Bronchus fibroblast of lung (primary cell): ENCODE results near the gene DLX5. TPM values are rescaled to one million over a fixed set of nuclear protein-coding genes. Genes with fewer than 3 reads are reported as not detected.

ENCODE experiments used
- total RNA-seq: library from RNA; depleted of rRNA; stranded (reverse); fragments of >200 nt; gene quantifications from 2 replicates; pipeline ENCODE4 v1.2.3, GENCODE V29; 2015

The DLX5 gene
- not detected in 2 replicates for total RNA-seq

GRCh38 chr7:97024209-97025129 is at the start of gene DLX5:
DLX5 (minus strand) TSS chr7:97024831; CDS start chr7:97024623, 208 bp downstream.

GRCh38 chr7:97005183-97006054 is 19.2 kb downstream of the DLX5 start, which contains the start of gene DLX6:
DLX6 (plus strand) TSS chr7:97005553; CDS start chr7:97005978, 425 bp downstream.

Other genes starting within 250 kb of the DLX5 start
- gene DLX6, start 19.3 kb downstream of the DLX5 start, total RNA-seq = not detected in 2 replicates
- 8.9 and 13.1 TPM in 2 replicates for gene SDHAF3, start 92.9 kb upstream of the DLX5 start, total RNA-seq